GM18498 (cell line): ENCODE data around the gene HERC2.

Source experiments
- ATAC-seq: cut with Tn5 transposase; IDR thresholded peaks from one replicate; pipeline ENCODE4 v1.9.1; 2021; ENCODE audit warnings: mild to moderate bottlenecking, moderate library complexity; ENCODE audit not compliant: unreplicated experiment

HERC2 gene

DNA sequence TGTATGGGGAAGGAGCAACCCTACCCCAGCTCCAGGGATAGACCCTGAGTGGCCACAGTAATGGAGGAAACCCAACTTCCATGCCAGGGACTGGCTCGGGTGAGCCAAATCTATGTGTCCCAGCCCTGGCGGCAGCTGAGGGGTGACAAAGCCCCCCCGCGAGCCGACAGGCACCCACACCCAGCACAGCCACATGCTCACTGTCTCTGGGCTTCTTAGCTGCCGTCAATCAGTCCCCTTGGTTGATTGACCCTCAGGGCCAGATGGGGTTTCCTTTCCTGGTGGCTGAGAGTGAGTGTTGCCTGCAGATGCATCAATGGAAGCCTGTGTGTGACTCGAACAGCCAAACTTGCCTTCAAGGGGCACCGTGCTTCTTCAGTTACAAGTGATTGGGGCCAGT, 220.8 kb downstream of the HERC2 start:
- ATAC-seq: no peak

DNA sequence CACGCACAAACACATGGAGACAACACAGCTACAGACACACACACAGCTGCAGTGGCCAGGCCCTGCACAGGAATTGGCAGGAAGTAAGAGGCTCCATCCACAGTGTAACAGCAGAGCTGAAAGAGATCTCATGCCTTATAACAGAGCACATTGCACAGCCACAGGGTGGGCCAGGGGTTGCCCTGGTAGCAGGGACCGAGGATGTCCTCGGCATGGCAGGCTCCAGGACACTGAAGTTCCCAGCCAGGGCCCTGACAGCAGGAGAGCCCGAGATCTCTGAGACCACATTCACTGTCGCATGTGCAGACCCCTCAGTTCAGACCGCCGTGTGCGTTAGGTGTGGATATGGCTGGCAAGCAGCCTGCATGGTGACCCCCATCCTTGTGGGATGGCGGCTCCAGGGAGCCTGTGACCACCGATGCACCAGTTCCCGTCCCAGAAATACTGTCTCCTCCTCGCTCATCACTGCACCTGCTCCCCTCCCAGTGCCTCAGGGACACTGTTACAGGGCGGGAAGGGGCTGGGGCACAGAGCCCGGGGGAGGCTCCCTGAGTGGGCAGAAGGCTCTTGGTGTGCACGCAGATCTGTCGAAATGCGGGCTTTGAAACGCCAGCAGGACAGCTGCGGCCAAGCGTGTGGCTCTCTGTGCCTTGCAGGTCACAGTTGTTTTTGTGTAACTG, 221.3 kb downstream of the HERC2 start:
- no peak for ATAC-seq

DNA sequence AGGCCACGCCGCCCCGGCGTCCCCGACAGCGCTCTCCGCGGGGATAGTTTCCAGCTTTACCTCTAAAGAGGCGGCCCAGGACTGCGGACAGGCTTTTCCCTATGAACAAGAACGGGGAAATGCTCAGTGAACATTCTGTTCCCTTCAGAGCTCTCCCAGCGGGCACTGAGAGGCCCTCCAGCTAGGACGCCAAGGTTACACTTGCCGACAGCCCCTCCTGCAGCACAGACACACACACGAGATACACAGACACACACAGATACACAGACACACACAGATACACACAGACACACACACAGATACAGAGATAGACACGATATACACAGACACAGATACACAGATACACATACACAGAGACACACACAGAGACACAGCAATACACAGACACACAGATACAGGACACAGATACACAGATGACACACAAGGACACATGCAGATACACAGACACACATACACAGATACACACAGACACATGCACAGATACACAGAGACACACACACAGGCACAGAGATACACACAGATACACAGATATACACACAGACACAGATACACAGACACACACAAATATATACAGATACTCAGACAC, 222.3 kb downstream of the HERC2 start:
- ATAC-seq: no peak

DNA sequence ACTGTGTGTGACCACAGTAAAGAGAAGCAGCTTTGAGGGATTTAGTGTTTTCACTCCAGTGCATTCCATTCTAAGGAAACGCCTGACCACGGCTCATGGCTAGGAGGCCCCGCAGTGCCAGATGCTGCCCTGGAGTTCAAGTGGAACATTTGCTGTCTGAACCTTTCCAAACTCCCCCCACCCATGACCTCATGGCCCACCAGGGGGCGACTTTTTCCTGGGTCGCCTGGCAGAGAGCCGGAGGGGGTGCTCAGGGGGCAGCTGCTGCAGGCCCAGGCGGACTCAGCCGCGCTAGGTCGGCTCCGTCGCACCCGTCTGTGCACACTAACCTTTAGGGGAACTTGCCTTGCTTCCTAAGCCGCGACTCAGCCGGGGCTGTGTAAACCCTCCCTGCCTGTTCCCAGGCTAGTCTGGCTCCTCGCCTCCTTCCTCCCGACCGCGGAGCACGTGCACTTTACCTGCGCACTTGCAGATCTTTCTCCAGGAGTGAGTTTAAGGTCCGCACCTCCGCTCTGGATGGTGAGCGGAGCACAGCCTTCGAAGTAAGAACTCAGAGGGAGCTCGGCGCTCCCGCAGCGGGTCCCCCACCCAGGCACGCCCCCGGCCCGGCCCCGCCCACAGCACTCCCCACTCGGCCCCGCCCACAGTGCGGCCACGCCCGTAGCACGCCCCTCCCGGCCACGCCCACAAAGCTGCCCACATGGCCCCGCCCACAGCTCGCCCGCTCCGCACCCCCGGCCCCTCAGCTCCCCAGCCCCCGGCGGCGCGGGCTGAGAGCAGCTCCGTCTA, 223.0 kb downstream of the HERC2 start, which contains the start of gene OCA2:
TSS of gene OCA2 (minus strand) at position 550 of the 789 bp plus-strand sequence. CDS start 17,441 bp downstream, outside the sequence.
- ATAC-seq: no peak

DNA sequence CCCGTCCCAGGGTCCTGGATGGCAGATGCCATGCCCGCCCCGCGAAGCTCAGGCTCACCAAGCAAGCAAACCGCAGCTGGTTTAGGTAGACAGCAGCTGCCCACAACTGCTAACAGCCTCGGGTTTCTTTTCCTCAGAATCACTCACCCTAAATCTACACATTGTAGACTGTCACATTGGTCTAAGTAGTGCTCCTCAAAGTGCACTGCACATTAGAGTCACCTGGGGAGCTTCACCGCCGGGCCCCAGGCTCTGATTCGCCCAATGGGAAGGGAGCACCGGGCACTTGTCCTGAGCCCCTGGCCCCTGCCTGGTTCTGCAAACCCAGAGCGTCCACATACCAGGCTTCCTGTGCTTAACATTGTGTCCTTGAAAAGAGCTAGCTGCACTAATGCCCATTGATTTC, 223.6 kb downstream of the HERC2 start:
- ATAC-seq: no peak

DNA sequence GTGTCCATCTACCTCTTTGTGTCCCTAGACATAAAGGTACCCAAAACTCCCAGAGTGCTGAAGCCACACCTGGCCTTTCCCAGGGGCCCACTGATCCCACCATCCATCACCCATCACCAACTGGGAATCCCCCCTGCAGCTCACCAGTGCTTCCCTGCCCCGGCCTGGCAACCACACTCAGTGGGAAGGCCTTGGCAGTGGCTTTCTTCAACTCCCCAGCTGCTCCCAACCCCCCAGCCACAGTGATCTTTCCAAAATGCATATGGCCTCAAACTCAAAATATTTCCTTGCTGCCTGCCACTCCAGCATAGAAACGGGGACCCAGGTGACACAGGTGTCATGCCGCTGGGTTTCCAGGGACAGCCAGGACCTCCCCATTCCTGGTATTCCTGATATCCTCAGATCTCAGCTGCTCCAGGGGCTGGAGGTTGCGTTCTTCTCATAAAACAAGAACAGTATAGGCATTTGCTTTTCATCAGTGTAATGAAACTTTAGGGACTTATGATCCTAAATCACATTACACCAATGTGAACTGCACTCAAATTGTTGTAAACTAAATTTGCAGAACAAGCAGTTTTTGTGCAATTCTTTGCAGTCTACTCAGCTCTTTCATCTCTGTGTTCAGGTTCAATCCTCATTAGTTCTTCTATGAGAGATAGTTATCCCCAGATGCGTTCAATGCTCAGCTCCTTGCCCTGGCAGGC, 224.2 kb downstream of the HERC2 start:
- ATAC-seq: no peak

DNA sequence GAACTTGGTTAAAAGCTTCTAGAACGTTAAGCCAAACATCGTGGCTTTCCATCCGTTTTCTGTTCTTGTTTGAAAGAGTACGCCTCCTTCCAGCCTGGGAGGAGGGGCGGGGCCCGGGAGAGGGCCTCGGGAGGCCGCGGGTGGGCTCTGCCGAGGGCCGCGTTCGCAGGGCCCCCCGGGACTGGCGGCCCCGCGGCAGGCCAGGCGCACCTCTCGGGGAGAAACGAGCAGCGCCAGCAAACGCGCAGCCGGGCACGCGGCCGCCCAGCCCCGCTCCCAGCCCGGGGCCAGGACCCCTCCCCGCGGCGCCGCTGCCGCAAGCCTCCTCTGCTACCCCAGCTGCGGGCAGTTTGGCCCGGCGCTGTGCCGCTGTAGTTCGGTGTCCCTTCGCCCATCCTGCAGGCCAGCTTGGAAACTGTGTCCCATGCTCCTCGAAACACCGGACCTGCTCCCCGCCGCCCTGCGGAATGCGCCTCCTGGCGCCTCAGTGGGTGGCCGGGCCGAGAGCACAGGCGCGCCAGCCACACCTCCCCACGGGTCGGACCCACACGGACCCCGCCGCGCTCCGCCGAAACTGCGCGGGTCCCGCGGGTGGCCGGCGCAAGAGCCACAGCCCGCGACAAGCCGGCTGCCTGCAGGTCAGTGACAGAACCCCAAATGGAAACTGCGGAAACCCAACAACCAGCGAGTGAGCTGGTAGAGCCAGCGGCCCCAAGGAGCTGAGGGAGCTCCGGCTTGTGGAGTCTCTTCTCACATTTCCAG, 225.1 kb downstream of the HERC2 start:
- no peak for ATAC-seq

DNA sequence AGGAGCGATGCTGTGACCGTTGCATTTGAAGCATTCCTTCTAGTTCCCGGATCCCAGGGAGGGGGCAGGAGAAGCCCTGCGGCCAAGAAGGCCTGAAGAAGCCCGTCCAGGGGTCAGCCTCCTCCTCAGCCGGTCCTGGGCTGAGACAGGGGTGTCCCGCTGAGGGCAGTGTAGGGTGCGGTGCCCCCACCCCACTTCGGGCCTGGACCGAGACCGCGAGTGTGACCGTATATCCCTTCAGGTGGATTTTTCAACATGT, 225.6 kb downstream of the HERC2 start:
- peak; percentile 4 for ATAC-seq

DNA sequence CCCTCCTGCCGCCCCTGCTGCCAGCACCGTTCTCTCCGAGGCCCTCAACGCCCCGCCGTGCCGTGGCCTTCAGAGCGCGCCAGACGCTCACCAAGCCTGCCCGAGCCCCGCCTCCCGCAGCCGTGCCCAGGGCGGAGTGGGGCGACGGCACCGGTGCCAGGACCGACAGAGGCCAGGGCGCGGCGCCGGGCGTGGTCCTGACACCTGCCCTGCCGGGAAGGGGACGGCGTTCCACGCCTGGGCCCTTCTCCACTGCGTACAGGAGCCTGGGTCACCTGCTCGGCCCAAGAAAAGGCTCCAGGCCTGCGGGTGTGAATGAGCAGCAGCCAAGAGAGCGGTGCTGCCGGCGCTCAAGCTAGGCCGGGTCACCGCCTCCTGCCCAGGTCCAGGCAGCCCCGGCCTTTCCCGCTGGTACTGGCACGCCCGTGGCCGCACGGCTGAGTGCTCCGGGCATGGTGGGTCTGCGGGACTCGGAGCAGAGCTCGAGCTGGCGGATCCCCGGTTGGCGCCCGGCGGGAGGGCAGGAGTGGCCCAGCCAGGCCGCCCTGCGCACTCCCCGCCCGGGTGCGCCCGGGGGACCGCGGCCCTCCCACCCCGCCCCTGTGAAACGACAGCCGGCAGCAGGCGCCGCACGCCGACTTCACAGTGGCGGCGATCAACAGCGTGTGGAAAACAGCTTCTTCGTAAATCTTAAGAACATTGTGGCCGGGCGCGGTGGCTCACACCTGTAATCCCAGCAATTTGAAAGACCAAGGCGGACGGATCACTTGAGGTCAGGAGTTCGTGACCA, 227.1 kb downstream of the HERC2 start:
- ATAC-seq: no peak

DNA sequence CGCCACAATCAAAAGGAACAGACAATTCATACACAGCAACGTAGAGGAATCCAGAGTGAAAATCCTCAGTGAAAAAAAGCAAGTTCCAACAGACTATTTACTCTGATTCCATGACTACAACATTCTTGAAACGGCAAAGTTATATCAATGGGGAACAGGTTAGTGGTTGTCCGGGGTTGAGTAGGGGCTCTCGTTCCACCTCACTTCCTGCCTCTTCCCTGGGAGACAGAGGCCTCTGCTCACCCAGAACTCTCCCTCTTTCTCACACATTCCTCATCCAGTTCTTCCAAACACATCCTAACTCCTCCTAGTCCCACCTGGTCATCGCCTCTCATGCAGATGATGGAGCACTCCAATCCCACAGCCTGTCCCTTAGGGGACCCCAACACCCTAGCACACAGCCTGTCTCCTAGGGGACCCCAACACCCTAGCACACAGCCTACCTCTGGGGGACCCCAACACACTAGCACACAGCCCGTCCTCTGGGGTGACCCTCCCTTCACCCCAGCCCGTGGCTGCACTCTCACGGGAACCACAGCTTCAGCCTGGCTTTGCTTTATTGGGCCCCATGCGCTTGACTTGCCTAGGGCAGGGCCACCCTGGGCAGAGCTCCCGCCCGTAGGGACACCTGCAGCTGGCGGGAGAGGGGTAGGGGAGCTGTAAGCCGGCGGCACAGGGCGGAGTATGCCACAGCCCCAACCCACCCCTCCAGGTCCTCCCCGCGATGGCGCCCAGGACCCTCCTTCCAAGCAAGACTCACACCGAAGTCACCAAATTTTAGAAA, 228.0 kb downstream of the HERC2 start:
- no peak for ATAC-seq

DNA sequence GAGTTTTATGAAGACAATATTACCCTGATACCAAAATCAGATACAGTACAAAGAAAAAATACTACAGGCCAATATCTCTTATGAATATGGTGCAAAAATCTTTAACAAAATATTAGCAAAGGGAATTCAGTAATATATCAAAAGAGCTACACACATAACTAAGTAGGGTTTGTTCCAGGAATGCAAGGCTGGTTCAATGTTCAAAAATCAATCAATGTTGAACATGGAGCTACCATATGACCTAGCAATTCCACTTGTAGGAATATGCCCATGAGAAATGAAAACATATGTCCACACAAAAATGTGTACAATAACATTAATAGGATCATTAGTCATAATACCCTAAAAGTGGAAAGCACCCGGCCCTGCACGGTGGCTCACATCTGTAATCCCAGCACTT, 230.7 kb downstream of the HERC2 start:
- no peak for ATAC-seq

DNA sequence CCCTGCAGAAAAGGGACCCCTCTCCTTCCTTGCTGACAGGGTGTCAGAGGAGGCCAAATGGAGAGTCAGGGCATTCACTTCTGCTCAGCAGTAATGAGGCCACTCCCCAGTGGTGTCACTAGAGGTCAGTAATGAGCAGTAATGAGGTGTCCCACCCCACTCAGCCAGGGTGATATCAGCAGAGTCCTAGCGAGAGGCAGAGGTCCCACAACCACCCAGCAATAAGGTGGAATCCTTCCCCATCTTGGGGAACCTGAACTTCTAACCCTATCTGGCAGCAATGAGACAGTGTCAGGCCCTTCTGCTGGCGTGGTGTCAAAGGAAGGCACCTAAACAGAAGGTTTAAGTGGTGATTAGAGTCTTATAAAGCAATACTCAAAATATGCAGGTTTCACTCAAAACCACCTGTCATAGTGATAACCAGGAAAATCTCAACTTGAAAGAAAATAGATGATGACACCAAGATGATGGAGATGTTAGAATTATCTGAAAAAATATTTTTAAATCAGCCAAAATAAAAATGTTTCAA, 235.7 kb downstream of the HERC2 start:
- ATAC-seq: peak; percentile 100

DNA sequence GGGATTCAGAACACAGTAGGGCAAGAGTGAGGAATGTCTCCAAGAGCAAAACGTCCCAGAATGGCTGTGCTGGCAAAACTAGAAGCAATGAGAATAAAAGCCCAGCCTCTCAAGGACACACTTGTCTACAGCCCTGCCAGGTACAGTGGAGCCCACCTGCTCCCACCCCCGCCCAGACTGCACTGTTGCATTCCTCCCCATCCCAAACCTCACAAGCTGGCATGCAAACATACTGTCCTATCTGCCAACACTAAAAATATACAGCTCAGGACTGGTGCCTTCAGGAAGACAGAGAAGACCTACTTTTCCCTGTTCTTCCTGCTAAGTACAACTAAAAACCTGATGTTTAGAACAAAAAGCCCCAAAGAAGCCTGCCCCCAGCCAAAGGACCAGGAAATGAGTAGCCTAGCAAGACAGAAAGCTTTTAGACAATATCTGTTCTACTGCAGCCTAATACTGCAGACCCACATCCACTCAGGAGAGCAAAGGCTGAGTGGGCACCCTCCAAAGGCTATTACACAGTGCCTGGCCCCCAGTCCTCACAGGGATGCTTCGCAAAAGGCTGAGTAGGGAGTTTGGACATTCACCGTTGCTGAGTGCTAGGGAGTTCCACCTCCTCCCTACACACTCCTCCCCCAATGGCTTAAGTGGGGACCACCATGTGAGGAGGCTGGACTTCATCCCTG, 236.3 kb downstream of the HERC2 start:
- peak; percentile 11 for ATAC-seq

DNA sequence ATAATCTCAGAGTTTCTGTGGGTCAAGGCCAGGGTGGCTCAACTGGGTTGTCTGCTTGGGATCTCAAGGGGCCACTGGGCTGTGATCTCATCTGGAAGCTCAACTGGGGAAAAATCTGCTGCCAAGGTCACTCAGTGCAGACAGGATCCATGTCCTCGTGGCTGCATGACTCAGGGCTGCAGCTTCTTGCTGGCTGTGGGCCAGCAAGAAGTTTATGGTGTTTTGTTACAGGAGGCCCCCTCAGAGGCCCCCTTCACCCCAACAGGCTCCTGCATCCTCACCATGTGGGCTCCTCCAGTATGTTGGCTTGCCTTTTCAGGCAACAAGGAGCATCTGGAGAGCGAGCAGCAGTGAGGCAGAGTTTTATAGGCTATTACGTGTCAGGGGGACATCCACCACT, 237.4 kb downstream of the HERC2 start:
- ATAC-seq: no peak

DNA sequence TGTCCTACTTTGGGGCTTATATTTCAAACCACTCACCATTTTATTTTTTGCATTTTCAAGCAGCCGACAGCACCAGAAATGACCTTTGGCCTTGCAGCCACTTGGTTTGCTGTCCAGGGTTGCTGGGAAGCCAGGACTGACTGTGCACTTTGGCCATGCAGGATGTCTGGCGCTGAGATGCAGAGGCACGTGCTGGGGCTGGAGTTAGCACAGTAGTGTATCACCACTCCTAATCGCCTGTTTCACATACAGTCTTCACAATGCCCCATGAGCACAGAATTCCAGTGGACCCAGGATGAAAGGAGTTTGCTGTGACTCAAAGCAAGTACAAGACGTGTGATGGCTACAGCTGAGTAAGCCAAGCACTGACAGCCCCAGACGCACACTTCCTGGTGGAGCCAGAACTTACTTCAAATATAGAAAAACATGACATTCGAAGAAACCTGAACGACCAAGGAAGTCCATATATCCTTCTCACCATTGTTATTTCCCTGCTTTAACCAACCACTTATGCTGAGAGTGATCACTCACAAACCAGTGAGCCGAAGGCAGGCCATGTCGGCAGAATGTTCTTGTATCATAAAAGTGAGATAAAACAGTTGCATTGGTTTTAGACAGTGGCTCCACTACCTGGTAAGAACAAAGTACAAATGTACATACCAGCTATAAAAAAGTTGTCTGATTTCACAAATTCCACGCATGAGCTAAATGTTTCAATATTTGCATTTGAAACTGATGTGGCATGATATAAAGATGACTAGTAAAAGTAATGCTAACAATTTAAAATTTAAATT, 238.9 kb downstream of the HERC2 start:
- ATAC-seq: no peak

DNA sequence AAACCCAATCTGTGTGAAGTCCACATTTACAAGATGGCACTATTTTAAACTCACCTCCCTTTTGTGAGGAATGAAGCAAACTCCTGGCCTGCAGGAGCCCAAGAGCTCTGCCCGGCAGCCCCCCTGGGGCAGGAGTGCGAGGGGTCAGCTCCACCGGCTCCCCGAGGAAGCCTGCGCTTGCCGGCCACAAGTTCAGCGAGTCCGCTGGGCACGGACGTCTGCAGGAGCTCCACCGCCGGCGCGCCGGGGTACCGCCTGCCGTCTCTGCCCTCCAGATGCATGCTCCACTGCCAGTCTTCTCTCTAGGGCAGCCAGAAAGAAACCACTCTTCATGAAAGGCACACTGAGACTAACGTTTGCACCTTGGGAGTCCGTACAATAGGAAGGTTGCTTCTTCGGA, 240.4 kb downstream of the HERC2 start:
- no peak for ATAC-seq

DNA sequence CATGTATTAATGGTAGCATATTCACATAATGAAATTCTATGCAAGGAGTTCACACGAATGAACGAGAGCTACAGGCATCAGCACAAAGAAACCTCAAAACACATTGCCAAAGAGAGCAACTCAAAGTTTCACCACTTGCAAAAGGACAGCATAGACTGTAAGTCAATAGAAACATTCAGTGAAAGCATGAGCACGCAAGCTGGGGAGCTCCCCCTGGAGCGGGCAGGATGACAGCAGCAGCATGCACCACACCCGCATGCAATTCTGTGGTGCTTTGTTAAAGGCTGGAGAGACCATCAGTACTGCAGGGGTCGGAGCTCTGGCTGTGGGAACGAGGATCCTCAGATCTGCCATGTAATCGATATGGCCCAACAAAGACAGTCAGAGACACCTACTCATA, 241.6 kb downstream of the HERC2 start:
- ATAC-seq: no peak
